GM04503 (cell line): ENCODE data around the gene APLP1.
"Not testable (repeated sequence)": the region's sequence is repeated elsewhere in the genome, so short reads cannot be mapped to it uniquely, and the experiment has no call there.

Source experiments
- DNase-seq: peaks from one replicate; pipeline ENCODE4 v3.0.0-alpha.2; 2012; ENCODE audit warnings: low read depth

Gene APLP1

GRCh38 chr19:35868172-35868822 is at the start of gene APLP1:
TSS of gene APLP1 (plus strand) at chr19:35868574. CDS start at chr19:35868637, 63 bp downstream.
- DNase-seq = no peak

GRCh38 chr19:35822579-35822978 is 45.8 kb upstream of the APLP1 start:
- DNase-seq = no peak

GRCh38 chr19:35824150-35824549 is 44.2 kb upstream of the APLP1 start:
- DNase-seq = no peak

- no peak for DNase-seq
These were observed 39.6 kb upstream of the APLP1 start for GRCh38 chr19:35828692-35829301.

GRCh38 chr19:35830986-35831385 is 37.4 kb upstream of the APLP1 start:
- DNase-seq = no peak

- no peak for DNase-seq
These were observed 36.3 kb upstream of the APLP1 start for GRCh38 chr19:35832054-35832453.

GRCh38 chr19:35833972-35834371 is 34.4 kb upstream of the APLP1 start:
- no peak for DNase-seq

GRCh38 chr19:35836096-35836495 is 32.3 kb upstream of the APLP1 start:
- not testable (repeated sequence) for DNase-seq

- no peak for DNase-seq
These were observed 26.3 kb upstream of the APLP1 start for GRCh38 chr19:35841961-35842595.

- DNase-seq = no peak
These were observed 25.6 kb upstream of the APLP1 start for GRCh38 chr19:35842666-35843272.

GRCh38 chr19:35843676-35844481 is 24.5 kb upstream of the APLP1 start:
- no peak for DNase-seq

- no peak for DNase-seq
These were observed 23.7 kb upstream of the APLP1 start for GRCh38 chr19:35844482-35845214.

- DNase-seq = no peak
These were observed 22.9 kb upstream of the APLP1 start for GRCh38 chr19:35845215-35846037.

- no peak for DNase-seq
These were observed 22.2 kb upstream of the APLP1 start for GRCh38 chr19:35846038-35846668.

- no peak for DNase-seq
These were observed 20.5 kb upstream of the APLP1 start for GRCh38 chr19:35847911-35848310.

- DNase-seq = no peak
These were observed 19.9 kb upstream of the APLP1 start for GRCh38 chr19:35848486-35848885.

- DNase-seq = no peak
These were observed 19.4 kb upstream of the APLP1 start for GRCh38 chr19:35848919-35849505.

GRCh38 chr19:35851213-35852028 is 17.0 kb upstream of the APLP1 start:
- no peak for DNase-seq
